Keratinocyte (primary cell): Measurements from ENCODE around the gene ETFA. TPM values are rescaled to one million over a fixed set of nuclear protein-coding genes. Genes with fewer than 3 reads are reported as not detected.

ENCODE experiments used
- DNase-seq: peaks from one replicate; pipeline ENCODE4 v3.0.0-alpha.2; 2011; ENCODE audit warnings: low read depth, missing footprints, low spot score
- FAIRE-seq: peaks from 2 replicates; lab custom pipeline; 2011; peaks lifted over from hg19 to GRCh38; lab: Jason Lieb, UNC
- H2AFZ ChIP-seq: 2 replicates; pipeline ENCODE4 v1.6.0; 2012; ENCODE audit warnings: low read length, control low read depth, inconsistent platforms; ENCODE audit not compliant: control insufficient read depth
- H3K27ac ChIP-seq: 2 replicates; pipeline ENCODE4 v1.5.1; 2011; ENCODE audit warnings: low read length; ENCODE audit not compliant: control insufficient read depth, insufficient read depth
- H3K27me3 ChIP-seq: 3 replicates; pipeline ENCODE4 v1.6.0; 2011; ENCODE audit warnings: low read length; ENCODE audit not compliant: control insufficient read depth, insufficient read depth; ENCODE audit errors: extremely low read depth
- H3K36me3 ChIP-seq, 2 experiments: 2 replicates in 1 of 2; 3 replicates in 1 of 2; pipeline ENCODE4 v1.5.1; 2011; ENCODE audit warnings: low read length in 2 of 2, mild to moderate bottlenecking in 1 of 2; ENCODE audit not compliant: control insufficient read depth in 2 of 2, insufficient read depth in 2 of 2; ENCODE audit errors: extremely low read depth in 1 of 2
- H3K4me1 ChIP-seq: 3 replicates; pipeline ENCODE4 v1.5.1; 2011; ENCODE audit warnings: low read length; ENCODE audit not compliant: control insufficient read depth, insufficient read depth; ENCODE audit errors: extremely low read depth
- H3K4me2 ChIP-seq: 3 replicates; pipeline ENCODE4 v1.6.0; 2011; ENCODE audit warnings: low read depth, low read length; ENCODE audit not compliant: control insufficient read depth, insufficient read depth; ENCODE audit errors: extremely low read depth
- H3K4me3 ChIP-seq, 3 experiments: fragments of 200-600 bp in 1 of 3; sonication (generic) in 1 of 3; 2 replicates in 2 of 3; 3 replicates in 1 of 3; pipeline ENCODE4 v1.5.1; 2011 to 2016; ENCODE audit warnings: low read length in 3 of 3, mild to moderate bottlenecking in 3 of 3, control low read depth in 2 of 3, inconsistent platforms in 1 of 3, low read depth in 1 of 3, mixed read lengths in 1 of 3, mixed run types in 1 of 3, moderate library complexity in 1 of 3; ENCODE audit not compliant: control insufficient read depth in 2 of 3, insufficient read depth in 2 of 3; ENCODE audit errors: extremely low read depth in 1 of 3
- H3K79me2 ChIP-seq: 2 replicates; pipeline ENCODE4 v1.6.0; 2012; ENCODE audit warnings: low read length; ENCODE audit not compliant: control insufficient read depth, insufficient read depth
- H3K9ac ChIP-seq: 3 replicates; pipeline ENCODE4 v1.6.0; 2011; ENCODE audit warnings: low read length; ENCODE audit not compliant: control insufficient read depth, insufficient read depth; ENCODE audit errors: extremely low read depth
- H3K9me1 ChIP-seq: 3 replicates; pipeline ENCODE4 v1.6.0; 2011; ENCODE audit warnings: low read length; ENCODE audit not compliant: control insufficient read depth, insufficient read depth; ENCODE audit errors: extremely low read depth
- H3K9me3 ChIP-seq: 2 replicates; pipeline ENCODE4 v1.5.1; 2012; ENCODE audit warnings: low read depth, low read length; ENCODE audit not compliant: control insufficient read depth
- H4K20me1 ChIP-seq: 3 replicates; pipeline ENCODE4 v1.6.0; 2011; ENCODE audit warnings: low read length; ENCODE audit not compliant: control insufficient read depth, insufficient read depth; ENCODE audit errors: extremely low read depth
- CTCF ChIP-seq, 3 experiments: IDR thresholded peaks in 1 of 3; conservative IDR thresholded peaks in 1 of 3; optimal IDR thresholded peaks in 1 of 3; 2 replicates in 2 of 3; 3 replicates in 1 of 3; pipeline versions ENCODE3 to v1.5.1; 2011; ENCODE audit warnings: low read length in 3 of 3, mild to moderate bottlenecking in 3 of 3, moderate library complexity in 2 of 3, control low read depth in 1 of 3, inconsistent platforms in 1 of 3; ENCODE audit not compliant: insufficient read depth in 2 of 3; ENCODE audit errors: extremely low read depth in 1 of 3
- EZH2 ChIP-seq: IDR thresholded peaks from one replicate; pipeline ENCODE4 v1.6.1; 2012; ENCODE audit warnings: inconsistent platforms, mild to moderate bottlenecking, low read length, moderate library complexity
- dilution Hi-C: fragments of 300-500 bp; cut with MboI; formaldehyde crosslinking; loops from one replicate; pipeline ENCODE4 v1.7.0; 2020; ENCODE audit warnings: low sequenced_read_pairs; ENCODE audit not compliant: extremely low pct_ligation_motif_present
- polyA plus RNA-seq, 5 experiments: library from polyadenylated mRNA; depleted of rRNA in 3 of 5; stranded (reverse) in 3 of 5; stranded (forward) in 1 of 5; unstranded in 1 of 5; fragments of >200 nt; gene quantifications; 1 replicate in 1 of 5; 2 replicates in 3 of 5; 3 replicates in 1 of 5; pipeline versions ENCODE4 v1.2.1 to v1.2.3, GENCODE V29; 2011 to 2012; ENCODE audit warnings: missing spikeins in 2 of 5, low read depth in 1 of 5, low replicate concordance in 1 of 5

ETFA gene
- polyA plus RNA-seq, 1 donor (not counting 4 experiments of a cell fraction or from before 2014, with no cell fraction given): 230 TPM

GRCh38 chr15:76195506-76196268 is 115.6 kb downstream of the ETFA start:
- Histone ChIP-seq H3K27ac (peak overlapping the region; percentile 9), H3K9ac (no peak overlapping the region), H3K79me2 (no peaks in the 10 kb centered on the region), H3K4me2 (no peak overlapping the region), H3K9me1 (no peaks in the 10 kb centered on the region), H3K27me3 (no peaks in the 10 kb centered on the region), H3K4me1 (peaks cover 34% of the 10 kb centered on the region), H3K4me3 (no peak overlapping the region), H3K9me3 (no peaks in the 10 kb centered on the region), H3K36me3 (peaks cover 0 to 2% of the 10 kb centered on the region in 2 experiments), H4K20me1 (peaks cover 6% of the 10 kb centered on the region), H2AFZ (no peak overlapping the region)
- TF ChIP-seq CTCF (optimal IDR thresholded peaks at IDR 0.05 in 1 of 3, IDR thresholded peaks at IDR 0.05 in 1 of 3, conservative IDR thresholded peaks at IDR 0.05 in 1 of 3; ENCODE audit: extremely low read depth in 1 of 3, insufficient read depth in 2 of 3, low read length in 3 of 3) (no peak), EZH2 (no peak)
- DNase-seq (no peak), FAIRE-seq (no peak)
- dilution Hi-C loops: no loop called here

- Histone ChIP-seq H4K20me1 (peaks cover 6% of the 10 kb centered on the region), H3K4me1 (peaks cover 37% of the 10 kb centered on the region), H2AFZ (no peak overlapping the region), H3K4me2 (no peak overlapping the region), H3K4me3 (no peak overlapping the region), H3K79me2 (no peaks in the 10 kb centered on the region), H3K27me3 (peaks cover 5% of the 10 kb centered on the region), H3K9me1 (no peaks in the 10 kb centered on the region), H3K27ac (no peak overlapping the region), H3K36me3 (no peaks in the 10 kb centered on the region), H3K9ac (no peak overlapping the region), H3K9me3 (no peaks in the 10 kb centered on the region)
- DNase-seq (no peak), FAIRE-seq (peak; percentile 5)
- dilution Hi-C loops: no loop called here
- TF ChIP-seq CTCF (optimal IDR thresholded peaks at IDR 0.05 in 1 of 3, IDR thresholded peaks at IDR 0.05 in 1 of 3, conservative IDR thresholded peaks at IDR 0.05 in 1 of 3; ENCODE audit: extremely low read depth in 1 of 3, insufficient read depth in 2 of 3, low read length in 3 of 3) (no peak), EZH2 (no peak)
Measured at GRCh38 chr15:76193934-76194333, 117.3 kb downstream of the ETFA start.
